ENCODE measurements around the gene DPM2.

- TF ChIP-seq CTCF (IDR thresholded peaks at IDR 0.05) (no peak), POLR2A (IDR thresholded peaks at IDR 0.05) (no peak)
Observed at GRCh38 chr9:127961155-127961490, 23.5 kb upstream of the DPM2 start.
